GM21723 (cell line): Measurements from ENCODE around the gene FECH.
"Not testable (repeated sequence)": the region's sequence is repeated elsewhere in the genome, so short reads cannot be mapped to it uniquely, and the experiment has no call there.

ENCODE experiments used
- ATAC-seq: cut with Tn5 transposase; IDR thresholded peaks from one replicate; pipeline ENCODE4 v1.9.1; 2021; ENCODE audit warnings: mild to moderate bottlenecking, moderate library complexity; ENCODE audit not compliant: unreplicated experiment

The FECH gene

DNA sequence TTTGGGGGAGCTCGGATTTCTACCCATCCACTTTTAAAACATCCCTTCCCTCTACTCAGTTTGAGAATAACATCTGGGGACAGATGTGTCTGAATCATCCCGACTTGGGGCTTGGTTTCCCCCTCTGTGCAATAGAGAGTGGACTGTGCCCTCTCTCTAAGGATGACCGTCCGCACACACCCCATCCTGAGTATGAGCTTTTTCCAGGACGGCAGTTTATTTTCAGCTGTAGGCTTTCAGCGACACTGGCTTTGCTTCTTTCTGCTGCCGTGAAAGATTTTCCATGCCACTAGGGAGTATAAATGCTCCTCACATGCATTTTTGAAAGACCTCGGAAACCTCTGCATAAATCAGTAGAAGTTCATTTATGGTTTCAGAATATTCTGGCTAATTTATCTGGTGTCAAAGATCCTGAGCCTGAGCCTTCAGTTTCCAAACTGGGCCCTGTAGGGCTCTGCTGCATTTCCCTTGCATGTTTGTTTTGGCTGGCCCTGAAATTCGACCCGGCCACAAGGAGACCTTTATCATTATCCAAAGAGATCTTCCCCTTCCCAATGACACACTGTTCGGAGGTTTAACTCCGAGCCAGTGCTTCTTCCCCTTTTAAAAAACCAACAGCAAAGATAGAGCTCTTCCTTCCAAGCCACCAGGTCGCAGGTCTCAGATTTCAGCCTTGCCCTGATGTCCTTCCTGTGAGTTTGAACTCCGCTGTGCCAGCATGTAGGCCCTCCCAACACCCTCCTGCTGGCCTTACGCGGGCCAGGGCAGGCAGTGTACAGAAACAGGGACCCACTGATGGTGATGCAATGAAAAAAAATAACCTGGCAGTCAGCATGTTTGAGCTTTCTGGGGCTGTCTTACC is 53.3 kb downstream of the FECH start:
- ATAC-seq: no peak

DNA sequence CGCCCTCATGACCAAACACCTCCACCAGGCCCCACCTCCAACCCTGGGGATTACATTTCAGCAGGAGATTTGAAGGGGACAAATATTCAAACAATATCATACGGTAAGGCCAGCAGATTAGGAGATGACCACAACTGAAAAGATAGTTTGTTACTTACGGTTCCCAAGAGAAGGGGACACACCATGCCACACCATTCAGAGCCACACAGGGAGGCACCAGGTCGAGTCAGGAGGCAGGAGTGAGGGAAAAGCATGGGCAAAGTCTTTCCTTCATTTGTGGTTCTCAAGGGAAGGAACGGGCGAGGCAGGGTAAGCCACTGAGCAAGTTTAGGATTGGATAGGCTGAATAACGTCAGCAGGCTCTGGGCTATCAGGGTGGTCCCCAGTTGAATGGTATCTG is 57.4 kb downstream of the FECH start:
- no peak for ATAC-seq

DNA sequence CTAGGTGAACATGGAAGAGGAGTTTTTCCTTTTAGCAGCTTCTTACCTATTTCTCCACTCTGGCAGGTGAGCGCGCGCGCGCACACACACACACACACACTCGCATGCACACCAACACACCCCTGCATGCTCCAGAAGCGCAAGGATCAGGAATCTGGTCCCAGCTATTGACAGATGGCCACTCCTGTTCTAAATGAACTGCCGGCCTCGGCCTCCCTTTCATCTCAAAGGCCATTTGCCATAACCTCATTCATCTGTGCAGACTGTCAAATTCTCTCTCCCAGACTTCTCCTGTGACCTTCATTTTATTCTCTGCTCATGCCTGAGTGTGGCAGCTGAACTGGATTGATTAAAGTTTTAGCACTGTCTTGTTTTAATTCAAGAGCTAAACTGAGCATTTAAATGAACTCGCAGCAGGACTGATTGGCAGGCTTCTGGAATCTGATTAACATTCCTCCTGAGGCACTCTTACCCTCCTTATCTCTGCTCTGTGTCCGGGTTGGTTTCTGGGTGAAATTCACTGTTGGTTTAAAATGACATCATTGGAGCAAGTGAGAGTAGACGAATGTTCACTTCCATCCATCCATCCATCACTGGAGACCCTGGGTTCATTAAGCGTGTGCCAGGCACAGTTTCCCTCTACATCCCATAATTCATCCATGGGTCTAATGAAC is 58.8 kb downstream of the FECH start:
- no peak for ATAC-seq

DNA sequence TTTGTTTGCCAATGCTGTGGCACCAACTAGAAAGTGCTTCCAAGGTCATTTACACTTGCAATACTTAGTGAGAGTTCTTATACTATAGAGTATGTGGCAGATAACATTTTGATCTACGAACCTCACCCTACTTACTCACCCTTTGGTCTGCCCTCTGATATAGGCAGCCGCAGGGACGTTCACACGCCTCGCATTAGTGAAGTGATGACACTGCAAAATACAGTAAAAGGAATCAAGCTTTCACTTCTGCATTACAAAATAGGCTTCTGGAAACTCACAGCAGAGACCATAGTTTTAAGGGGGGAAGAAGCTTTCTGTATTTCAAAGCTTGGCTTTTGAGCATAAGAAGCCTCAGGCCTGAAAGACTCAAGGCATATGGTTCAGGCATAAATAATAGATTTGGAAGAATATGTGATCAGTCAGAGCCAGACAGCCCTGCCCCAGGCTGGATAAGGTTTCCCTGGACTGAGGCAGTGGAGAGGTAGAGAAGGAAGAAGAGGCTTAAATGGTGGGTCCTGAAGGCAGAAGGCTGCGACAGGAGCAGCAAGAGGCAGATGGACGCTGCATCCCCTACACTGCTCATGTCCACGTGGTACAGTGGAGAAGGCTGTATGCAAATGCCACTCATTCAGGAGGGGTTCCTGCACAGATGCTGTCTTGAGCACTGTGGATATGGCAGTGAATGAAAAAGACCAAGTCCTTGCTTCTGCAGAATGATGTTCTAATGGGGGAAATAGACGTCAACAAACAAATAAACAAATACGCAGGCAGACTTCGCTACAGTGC is 63.1 kb downstream of the FECH start:
- peak; percentile 83 for ATAC-seq

DNA sequence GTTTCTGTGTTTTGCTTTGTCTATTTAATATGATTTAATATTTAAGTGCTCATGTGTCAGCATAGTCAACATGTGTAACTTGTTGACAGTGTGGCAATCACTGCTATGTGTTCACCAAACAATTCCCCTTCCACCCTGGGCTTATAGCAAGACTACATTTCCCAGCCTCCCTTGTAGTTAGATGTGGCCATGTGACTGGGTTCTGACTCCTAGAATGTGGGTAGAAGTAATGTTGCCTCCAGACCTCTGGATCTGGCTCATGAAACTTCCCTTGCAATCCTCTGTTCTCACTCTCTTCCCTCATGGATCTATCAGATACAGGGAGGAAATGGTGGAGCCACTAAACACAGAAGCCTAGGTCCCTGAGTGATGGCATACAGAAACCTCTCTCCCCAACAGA is 64.2 kb downstream of the FECH start:
- ATAC-seq: not testable (repeated sequence)

DNA sequence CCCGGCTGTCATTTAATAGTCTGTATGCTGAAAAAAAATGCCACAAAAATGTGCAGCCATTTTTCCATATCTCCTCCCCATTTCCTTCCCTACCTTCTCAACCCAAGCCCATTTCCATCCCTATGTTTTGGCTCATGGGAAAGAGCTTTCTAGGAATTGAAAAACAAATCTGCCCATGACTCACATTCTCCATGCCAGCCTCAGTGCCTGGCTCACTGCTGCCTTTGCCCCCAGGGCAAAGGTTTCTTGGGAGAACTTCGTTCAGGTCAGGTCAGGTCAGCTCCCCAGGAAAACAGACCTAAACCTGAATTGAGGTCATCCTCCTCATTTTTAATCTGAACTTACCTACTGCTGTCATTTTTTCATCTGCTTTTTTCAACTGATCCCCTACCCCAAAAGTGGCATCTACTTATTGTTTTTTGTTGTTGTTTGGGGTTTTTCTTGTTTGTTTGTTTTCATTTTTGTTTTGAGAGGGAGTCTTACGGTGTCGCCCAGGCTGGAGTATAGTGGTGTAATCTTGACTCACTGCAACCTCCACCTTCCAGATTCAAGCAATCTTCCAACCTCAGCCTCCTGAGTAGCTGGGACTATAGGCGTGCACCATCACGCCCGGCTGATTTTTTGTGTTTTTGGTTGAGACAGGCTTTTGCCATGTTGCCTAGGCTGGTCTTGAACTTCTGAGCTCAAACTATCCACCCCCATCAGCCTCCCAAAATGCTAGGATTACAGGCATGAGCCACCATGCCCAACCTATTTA is 66.7 kb downstream of the FECH start:
- ATAC-seq: no peak

DNA sequence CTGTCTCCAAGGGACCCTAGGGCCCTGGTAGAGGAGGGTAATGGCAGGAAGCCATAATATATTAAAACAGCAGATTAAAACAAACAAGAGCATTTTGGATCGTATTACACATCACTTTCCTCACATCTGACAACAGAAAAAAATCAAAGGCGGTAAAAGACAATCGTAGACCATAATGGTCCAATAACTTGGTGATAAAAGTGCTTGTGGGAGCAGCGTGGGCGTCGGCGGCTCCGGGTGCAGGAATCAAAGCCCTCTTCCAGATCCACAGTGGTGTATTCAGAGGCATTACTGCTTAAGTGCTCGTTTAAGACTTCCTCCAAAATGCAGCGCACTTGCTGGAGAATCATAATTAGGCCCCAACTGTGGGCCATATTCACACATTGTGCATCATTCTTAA is 68.0 kb downstream of the FECH start:
- ATAC-seq: no peak

DNA sequence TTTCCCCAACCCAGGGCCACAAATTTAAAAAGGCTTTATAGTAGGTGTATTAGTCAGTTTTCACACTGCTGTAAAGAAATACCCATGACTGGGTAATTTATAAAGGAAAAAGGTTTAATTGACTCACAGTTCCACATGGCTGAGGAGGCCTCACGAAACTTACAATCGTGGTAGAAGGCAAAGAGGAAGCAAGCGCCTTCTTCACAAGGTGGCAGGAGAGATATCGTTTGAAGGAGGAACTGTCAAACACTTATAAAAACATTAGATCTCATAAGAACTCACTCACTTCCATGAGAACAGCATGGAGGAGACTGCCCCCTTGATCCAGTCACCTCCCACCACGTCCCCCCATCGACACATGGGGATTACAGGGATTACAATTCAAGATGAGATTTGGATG is 70.4 kb downstream of the FECH start:
- no peak for ATAC-seq

DNA sequence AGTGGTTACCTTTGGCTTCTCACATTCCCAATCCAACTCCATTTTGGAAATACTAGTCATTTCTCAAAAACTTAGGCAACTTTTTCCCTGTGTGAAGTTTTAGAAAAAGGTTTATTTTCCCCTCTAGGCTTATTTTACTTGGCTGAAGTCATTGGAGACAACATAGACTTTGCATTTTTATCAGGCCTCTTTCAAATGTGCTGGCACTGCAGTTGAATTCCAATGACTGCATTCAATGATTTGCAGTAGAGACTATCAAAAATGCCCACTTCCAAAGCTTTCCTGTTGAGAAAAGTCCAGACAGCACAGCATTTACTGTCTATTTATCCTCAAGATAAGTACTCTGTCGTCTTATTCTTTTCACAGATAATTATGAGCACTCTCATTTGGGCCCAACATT is 81.3 kb downstream of the FECH start:
- no peak for ATAC-seq

DNA sequence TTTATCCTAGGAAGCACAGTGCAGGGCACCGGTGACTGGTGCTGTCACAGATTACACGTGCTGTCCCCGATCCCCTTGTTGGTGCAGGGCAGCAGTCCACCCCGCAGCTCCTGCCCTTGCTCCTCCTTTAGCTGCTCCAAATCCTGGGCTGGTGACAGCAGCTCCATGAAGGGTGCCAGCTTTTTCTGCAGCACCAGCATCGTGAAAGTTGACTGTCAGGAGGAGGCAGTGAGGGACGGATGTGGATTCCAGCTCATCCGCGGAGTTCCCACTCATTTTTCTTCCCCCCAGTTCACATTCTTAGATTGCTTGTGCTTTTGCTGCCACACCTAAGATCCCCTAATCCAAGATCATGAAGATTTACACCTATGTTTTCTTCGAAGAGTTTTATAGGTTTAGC is 83.9 kb downstream of the FECH start:
- ATAC-seq: no peak

DNA sequence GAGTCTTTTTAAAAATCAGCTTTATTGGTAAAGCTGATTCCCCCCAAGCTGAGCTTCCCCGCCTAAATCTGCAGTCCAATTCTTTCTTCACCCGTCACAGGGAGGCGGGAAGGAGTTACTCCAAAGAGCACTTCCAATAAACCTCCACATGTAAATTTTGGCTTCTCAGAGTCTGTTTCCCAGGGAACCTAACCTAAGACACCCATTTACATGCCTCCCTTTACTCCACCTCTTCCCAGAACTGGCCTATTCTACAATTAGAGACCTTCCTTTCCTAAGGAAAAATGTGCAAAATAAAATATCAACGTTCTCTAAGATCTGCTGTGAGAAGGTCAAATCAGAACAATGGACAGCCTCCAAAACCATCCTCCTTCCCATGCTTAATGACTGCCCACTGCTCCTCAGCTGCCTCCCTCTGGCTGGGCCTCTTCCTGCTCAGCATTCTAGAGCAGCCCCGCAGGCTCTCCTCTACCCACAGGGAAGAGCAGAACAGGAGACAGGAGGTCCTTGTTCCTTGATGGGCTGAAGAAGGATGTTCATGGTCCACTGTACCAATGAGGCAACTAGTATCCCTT is 87.7 kb downstream of the FECH start:
- ATAC-seq: no peak
